ENCODE measurements around the gene TPRX1.

DNA sequence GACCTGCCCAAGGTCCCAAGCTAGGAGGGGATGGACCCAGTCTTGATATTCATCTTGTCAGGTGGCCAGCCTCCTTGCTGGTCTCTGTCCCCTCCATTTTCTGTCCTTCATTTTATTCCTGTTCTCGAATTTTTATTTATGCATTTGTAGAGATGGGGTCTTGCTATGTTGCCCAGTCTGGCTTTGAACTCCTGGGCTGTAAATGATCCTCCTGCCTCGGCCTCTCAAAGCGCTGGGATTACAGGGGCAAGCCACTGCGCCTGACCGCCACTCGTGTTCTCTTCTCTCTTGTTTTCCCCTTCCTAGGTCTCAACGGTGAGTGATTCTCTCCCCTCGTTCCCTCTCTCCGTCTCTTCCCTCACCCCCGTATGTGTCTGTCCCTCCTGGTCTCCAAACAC, 44.1 kb upstream of the TPRX1 start:
- no peak for TF ChIP-seq OVOL3 (tag by site-specific recombination; IDR thresholded peaks at IDR 0.05)
- TF ChIP-seq, protein P1, sequence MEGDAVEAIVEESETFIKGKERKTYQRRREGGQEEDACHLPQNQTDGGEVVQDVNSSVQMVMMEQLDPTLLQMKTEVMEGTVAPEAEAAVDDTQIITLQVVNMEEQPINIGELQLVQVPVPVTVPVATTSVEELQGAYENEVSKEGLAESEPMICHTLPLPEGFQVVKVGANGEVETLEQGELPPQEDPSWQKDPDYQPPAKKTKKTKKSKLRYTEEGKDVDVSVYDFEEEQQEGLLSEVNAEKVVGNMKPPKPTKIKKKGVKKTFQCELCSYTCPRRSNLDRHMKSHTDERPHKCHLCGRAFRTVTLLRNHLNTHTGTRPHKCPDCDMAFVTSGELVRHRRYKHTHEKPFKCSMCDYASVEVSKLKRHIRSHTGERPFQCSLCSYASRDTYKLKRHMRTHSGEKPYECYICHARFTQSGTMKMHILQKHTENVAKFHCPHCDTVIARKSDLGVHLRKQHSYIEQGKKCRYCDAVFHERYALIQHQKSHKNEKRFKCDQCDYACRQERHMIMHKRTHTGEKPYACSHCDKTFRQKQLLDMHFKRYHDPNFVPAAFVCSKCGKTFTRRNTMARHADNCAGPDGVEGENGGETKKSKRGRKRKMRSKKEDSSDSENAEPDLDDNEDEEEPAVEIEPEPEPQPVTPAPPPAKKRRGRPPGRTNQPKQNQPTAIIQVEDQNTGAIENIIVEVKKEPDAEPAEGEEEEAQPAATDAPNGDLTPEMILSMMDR (tag by site-specific recombination; IDR thresholded peaks at IDR 0.05): no peak
- TF ChIP-seq ZNF544 (tag by site-specific recombination; IDR thresholded peaks at IDR 0.05): no peak
- no peak for TF ChIP-seq ZNF416 (tag by site-specific recombination; IDR thresholded peaks at IDR 0.05)
- TF ChIP-seq ZNF37A (tag by site-specific recombination; IDR thresholded peaks at IDR 0.05): no peak
- TF ChIP-seq, protein P2, sequence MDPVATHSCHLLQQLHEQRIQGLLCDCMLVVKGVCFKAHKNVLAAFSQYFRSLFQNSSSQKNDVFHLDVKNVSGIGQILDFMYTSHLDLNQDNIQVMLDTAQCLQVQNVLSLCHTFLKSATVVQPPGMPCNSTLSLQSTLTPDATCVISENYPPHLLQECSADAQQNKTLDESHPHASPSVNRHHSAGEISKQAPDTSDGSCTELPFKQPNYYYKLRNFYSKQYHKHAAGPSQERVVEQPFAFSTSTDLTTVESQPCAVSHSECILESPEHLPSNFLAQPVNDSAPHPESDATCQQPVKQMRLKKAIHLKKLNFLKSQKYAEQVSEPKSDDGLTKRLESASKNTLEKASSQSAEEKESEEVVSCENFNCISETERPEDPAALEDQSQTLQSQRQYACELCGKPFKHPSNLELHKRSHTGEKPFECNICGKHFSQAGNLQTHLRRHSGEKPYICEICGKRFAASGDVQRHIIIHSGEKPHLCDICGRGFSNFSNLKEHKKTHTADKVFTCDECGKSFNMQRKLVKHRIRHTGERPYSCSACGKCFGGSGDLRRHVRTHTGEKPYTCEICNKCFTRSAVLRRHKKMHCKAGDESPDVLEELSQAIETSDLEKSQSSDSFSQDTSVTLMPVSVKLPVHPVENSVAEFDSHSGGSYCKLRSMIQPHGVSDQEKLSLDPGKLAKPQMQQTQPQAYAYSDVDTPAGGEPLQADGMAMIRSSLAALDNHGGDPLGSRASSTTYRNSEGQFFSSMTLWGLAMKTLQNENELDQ (tag by site-specific recombination; IDR thresholded peaks at IDR 0.05; ENCODE audit: low read depth): no peak
- TF ChIP-seq ZNF184 (tag by site-specific recombination; IDR thresholded peaks at IDR 0.05): no peak
- TF ChIP-seq KLF1 (tag by site-specific recombination; IDR thresholded peaks at IDR 0.05): no peak
